Neural progenitor cell (in vitro differentiated cells): ENCODE measurements around the gene HCK.

ENCODE experiments used
- EZH2 ChIP-seq: fragments of 200-600 bp; sonication (generic); IDR thresholded peaks from 2 replicates; pipeline ENCODE4 v1.6.1; 2017; ENCODE audit warnings: antibody characterized with exemption, mild to moderate bottlenecking, moderate library complexity
- TF ChIP-seq, protein P1 (sequence below): fragments of 200-600 bp; sonication (generic); IDR thresholded peaks from 2 replicates; pipeline ENCODE4 v1.5.1; 2017; ENCODE audit warnings: antibody characterized with exemption, mild to moderate bottlenecking

DNA sequence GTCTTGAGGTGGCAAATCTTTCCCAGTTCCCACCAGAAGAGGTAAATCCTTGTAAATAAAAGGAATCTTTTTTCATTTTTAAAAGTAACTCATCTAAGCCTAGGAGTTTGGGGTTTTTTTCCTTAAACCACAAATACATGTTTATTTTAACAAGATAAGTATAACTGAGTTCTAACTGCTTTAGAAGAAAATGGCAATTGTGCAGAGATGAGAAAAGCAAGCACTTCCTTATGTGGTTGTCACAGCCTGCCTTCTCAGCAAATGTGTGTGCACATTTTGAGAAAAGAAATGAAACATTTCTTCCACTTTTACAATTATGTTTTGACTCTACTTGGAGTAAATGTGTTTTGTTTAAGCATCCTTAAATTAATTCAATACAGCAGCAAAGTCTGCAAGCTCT lies 17.7 kb downstream of the HCK start:
- TF ChIP-seq, protein P1, sequence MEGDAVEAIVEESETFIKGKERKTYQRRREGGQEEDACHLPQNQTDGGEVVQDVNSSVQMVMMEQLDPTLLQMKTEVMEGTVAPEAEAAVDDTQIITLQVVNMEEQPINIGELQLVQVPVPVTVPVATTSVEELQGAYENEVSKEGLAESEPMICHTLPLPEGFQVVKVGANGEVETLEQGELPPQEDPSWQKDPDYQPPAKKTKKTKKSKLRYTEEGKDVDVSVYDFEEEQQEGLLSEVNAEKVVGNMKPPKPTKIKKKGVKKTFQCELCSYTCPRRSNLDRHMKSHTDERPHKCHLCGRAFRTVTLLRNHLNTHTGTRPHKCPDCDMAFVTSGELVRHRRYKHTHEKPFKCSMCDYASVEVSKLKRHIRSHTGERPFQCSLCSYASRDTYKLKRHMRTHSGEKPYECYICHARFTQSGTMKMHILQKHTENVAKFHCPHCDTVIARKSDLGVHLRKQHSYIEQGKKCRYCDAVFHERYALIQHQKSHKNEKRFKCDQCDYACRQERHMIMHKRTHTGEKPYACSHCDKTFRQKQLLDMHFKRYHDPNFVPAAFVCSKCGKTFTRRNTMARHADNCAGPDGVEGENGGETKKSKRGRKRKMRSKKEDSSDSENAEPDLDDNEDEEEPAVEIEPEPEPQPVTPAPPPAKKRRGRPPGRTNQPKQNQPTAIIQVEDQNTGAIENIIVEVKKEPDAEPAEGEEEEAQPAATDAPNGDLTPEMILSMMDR: no peak
- TF ChIP-seq EZH2: no peak
